HG03159 (cell line): ENCODE results near the gene CALN1.

Source experiments
- ATAC-seq: cut with Tn5 transposase; IDR thresholded peaks from one replicate; pipeline ENCODE4 v1.9.1; 2021; ENCODE audit warnings: mild to moderate bottlenecking, moderate library complexity; ENCODE audit not compliant: unreplicated experiment

Gene CALN1

DNA sequence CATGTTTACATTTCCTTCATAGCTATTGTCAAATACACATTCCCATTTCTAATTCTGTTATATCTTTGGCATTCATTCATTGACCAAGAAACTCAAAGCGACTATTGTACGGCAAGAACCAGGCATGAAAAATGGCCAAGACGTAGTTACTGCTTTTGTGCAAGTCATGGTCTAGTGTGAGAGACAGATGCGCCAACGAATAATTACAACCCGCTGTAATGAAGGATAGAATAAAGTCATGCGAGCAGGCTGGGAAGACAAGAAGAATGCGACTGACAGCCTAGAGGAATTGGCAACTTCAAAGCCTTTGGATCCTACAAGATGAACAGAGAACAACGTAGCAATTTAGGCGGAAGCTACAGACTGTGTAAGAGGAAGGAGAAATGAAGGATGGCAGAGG lies 221.2 kb downstream of the CALN1 start:
- ATAC-seq, result no peak

DNA sequence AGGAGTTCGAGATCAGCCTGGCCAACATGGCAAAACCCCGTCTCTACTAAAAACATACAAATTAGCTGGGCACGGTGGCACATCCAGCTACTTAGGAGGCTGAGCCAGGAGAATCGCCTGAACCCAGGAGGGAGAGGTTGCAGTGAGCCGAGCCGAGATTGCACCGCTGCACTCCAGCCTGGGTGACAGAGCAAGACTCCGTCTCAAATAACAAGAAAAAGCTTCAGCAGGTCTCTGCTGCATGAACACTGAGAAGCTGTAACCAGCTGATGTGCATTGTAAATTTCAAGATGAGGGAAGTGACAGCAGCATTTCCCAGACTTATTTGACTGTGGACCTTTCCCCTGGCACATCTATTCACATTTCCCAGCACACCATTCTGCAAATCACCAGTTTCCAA lies 222.0 kb downstream of the CALN1 start:
- ATAC-seq, result no peak

DNA sequence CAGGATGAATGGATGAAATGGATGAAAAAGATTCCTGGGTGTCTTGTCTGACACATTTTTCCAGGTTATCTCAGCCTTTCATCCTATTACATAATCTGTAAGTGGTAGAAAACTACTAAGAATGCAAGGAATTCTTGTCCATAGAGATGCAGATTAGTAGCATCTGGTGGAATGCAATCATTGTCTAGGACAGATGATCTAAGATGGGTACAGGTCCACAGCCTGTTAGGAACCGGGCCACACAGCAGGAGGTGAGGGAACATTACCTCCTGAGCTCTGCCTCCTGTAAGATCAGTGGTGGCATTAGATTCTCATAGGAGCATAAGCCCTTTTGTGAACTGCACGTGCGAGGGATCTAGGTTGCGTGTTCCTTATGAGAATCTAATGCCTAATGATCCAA lies 225.0 kb downstream of the CALN1 start:
- no peak for ATAC-seq

DNA sequence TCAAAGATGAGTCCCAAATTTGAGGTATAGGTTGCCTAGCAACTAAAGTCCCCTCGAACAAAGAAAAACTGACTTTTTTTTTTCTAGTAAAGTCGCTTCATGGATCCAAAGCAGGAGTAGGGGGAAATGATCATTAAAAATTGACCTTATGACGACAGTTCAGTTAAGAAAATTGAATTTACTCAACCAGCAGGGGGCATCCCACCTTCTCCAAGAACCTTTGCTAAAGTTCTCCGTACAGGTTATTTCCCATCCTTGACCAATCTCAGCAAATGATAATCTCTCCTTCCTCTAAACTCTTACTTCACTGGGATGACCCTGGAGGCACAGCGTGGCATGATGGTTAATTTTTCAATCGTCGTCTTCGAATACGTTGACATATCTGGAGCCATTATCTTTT lies 228.3 kb downstream of the CALN1 start:
- ATAC-seq, result no peak

DNA sequence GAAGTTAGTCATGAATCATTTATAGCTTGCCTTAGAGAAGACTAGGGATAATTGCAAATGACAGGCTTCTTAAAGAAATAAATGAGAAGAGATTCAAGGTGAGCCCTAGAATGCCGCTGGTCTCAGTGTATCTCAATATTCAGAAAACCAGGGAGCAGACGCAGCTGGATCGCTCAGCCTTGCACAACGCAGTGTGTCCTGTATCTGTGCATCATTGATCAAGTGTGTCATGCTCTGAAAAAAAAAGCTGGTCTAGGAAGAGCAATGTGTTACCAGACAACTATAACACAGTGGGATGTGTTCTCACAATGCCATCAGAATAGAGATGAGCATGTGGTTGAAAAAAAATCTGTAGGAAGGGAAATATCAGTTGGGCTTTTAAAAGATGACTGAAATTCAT lies 230.1 kb downstream of the CALN1 start:
- no peak for ATAC-seq

DNA sequence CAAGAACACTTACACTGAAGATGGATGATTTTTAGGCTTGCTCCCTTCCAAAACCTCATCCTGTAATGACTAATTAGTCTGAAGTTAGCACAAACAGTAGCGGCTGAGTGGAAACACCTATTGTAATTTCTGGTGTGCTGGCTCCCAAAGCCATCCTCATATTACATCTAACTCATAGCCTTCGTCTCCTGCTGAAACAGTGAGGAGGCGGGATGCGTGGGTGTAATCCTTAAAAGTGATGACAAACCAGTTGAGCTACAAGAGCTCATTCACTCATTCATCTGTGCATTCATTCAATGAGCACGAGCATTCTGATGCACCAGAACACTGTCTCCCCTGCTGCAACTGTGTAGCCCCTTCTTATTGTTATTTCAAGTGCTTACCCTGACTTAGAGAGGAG lies 235.3 kb downstream of the CALN1 start:
- ATAC-seq, result no peak

DNA sequence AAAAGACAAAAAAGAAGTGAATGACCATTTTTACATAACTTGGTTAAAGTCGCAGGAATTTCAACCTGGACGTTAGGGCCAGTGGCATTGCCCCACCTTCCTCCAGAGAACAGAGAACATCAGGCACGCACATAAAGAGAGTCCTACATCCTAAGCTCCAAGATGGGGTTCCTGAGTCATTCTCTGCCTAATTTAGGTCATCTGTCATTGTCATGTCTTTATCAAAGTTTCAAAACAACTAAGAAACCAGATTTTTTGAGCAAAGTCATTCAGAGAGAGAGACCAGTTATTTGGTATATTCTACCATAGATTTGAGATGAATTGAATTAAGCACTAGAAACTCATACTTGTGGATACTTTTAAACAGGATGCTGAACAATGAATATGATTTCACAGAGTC lies 241.7 kb downstream of the CALN1 start:
- no peak for ATAC-seq

DNA sequence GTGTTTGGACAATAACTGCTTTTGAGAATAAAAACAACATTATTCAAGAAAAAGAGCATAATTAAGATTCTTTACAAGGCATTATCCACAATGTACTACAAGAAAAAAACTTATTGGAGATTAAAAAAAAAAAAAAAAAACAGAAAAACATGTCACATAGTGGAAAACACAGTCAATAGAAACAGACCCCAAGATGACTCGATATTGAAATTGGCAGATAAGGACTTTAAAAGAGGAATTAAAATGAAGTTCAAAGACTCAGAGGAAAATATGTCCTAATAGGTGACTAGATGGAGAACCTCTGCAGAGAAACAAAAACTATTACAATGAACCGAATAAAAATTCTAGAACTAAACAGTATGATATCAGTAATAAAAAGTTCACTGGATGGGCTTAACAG lies 248.9 kb downstream of the CALN1 start:
- no peak for ATAC-seq

DNA sequence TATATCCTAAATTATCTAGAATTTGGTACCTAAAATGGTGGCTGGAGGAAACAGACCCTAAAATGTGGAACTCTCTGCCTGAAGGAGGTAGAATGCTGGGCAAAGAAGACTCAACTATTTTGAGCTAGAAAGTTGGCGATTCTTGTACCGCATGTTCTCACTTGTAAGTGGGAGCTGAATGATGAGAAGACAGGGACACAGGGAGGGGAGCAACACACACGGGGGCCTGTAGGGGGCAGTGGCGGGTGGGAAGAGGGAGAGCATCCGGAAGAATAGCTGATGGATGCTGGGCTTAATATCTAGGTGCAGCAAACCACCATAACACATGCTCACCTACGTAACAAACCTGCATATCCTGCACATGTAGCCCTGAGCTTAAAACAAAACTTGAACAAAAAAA lies 250.6 kb downstream of the CALN1 start:
- ATAC-seq, result no peak

DNA sequence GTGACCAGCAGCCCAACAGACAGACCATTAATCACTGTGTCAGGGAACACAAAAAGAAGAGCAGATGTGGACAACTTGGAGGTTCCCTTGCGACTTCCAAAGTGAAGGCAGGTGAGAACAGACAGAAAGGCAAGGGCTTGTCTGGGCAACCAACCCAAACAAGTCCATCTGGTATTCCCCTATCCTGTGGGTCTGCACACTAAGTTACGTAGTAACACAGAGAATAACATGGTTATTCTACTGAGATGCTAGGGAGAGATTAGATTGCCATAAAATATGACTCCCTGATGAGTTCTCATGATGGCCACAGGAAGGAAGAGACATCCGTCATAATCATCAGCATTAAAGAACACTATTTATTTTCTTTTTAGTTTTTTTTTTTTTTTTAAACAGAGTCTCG lies 252.2 kb downstream of the CALN1 start:
- no peak for ATAC-seq

DNA sequence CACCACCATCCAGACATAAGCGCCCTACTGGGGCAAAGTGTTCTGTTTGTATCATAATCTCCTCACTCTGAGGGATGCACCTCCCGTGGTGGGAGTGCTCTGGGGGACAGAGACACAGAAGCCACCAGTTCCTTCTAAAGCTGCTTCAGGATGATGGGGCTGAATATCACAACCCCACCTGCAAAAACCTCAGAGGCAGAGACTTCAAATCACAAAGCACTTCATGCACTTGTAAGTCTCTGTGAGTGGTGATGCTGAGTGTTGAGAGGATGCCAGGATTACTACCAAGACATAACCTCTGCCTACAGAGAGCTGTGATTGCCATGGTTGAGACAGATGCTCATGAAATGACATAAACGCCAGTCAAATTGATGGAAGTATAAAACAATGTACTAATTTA lies 255.5 kb downstream of the CALN1 start:
- ATAC-seq, result no peak

DNA sequence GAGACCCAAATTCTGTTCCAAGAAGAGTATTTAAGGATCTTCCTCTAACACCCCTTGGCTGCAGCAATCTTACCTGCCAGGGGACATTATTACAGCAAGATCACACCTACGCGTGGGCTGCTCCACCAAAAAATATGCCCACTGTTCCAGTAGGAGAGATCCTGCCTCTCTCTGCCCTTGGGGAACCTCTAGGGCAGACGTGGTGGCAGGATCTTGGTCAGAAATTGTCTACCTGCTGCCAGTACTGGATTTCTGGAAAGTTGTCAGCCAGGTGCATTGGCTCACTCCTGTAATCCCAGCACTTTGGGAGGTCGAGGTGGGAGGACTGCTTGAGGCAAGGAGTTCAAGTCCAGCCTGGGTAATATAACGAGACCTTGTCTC lies 259.0 kb downstream of the CALN1 start:
- ATAC-seq, result no peak

DNA sequence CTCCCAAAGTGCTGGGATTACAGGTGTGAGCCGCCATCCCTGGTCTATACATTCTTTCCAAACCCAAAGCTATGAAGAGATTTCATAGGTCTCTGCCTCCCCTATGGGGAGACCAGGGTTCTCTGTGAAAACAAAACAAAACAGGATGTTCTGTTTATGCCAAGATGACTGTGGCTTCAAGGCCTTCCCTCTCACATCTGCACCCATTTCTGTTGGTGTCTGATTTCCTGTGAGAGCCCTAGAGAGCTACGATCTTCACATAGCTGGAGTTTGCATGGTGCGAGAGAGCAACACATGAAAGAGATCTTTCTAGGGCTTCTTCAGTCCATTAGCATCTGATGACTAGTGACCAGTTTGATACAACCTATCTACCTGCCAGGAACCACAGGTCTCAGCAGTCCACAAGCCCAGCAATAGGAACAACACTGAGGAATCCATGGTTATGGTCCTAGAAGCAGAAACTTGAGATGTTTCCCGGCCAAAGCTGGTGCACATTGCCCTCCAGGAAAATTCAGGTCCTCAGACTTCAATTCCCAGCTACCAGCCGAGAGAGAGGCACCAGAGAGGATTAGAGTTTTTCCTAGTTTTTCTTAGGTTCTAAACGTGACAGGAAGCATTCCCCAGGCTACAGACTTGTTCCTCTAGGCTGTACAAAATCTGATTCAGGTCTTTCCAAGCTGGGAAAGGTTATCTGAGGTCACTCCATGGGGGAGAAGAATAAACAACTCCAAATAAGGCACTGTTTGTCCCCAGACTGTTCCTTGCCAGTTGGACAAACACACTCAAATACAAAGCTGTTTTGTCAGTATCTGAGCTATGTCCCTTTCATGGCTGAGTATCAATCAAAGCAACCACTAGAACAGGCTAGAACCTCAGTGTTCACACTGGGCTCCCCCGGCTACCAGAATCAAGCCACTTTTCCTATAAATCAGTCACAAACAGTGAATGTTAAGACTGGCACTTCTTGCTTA lies 259.7 kb downstream of the CALN1 start:
- no peak for ATAC-seq

DNA sequence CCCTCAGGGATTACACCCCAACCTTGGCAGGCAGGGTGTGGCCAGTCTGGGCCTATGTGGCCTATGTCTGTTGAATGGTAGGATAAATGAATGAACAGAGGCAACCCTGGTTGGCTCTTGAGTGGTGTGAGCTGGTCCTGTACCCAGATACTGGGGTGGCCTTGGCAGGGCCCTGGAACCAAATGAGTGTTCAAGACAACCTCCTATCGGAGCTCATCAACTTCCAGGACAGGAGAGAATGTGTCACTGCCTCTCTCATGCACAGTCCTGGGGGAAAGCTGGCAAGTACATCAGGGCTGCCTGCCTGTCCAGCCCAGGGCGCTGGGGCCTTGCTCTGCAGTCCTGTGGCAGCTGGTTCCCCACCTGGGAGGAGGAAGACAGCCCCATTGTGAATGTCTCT lies 271.6 kb downstream of the CALN1 start:
- ATAC-seq, result no peak

DNA sequence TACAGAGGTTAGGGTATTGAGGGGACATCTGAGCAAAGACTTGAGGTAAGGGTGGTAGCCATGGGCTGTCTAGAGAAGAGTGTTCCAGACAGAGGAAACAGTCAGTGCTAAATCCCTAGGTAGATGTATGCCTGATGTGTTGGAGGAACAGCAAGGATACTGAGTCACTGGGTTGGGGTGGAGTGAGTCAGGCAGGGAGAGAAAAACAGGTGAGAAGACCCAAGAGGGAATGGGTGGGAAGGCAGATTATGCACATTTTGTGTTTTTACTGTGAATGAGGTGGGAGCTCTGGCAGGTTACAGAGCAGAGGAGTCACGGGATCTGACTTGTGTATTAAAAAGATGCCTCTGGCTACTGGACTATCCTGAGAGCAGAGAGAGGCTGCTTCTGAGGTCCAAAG lies 285.0 kb downstream of the CALN1 start:
- ATAC-seq, result no peak

DNA sequence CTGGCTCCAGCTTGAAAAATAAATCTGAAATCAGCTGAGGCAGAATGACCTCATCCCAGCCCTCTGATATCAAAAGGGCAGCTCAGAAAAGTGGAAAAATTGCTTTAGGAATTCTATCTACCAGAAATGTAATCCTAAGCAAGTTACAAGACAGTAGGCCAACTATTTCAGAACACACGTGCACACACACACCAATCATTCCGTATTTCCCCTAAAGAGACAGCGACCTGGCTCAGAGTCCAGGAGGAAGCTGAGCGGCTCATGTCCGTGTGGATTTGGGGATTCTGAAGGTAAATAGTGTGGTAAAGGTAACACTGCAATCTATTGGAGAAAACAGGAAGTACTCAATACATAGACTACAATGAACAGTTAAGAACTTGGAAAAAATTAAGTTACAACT lies 288.2 kb downstream of the CALN1 start:
- no peak for ATAC-seq

DNA sequence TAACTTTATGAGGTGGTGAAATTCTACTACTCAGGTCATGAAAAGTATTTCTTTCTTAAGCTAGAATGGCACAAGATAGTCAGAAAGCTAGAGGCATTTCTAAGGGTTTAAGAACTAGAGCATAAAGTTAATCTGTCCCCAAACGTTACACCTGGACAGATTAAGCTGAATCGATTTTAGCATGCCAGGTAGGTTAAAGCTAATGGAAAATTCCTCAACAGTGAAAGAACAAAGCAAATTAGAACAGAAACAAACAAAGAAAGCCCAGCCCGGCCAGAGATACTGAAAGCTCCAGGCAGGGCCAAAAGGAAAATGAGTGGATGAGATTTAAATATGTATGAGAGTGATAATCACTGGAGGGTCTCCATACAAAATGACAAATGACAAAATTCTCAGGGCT lies 293.8 kb downstream of the CALN1 start:
- no peak for ATAC-seq

DNA sequence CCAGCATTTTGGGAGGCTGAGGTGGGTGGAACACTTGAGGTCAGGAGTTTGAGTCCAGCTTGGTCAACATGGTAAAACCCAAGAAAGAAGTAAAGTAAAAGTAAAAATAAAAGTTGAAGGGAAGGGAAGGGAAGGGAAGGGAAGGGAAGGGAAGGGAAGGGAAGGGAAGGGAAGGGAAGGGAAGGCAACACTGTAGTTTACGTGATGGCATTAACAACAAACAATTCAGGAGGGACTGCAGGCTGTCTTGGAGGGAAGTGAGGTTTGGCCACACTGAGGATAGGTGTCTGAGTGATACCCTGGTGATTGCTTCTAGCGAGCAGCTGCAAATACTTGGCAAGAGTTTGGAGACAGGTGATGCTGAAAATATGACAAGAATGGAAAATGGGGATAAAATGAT lies 298.0 kb downstream of the CALN1 start:
- ATAC-seq, result no peak

DNA sequence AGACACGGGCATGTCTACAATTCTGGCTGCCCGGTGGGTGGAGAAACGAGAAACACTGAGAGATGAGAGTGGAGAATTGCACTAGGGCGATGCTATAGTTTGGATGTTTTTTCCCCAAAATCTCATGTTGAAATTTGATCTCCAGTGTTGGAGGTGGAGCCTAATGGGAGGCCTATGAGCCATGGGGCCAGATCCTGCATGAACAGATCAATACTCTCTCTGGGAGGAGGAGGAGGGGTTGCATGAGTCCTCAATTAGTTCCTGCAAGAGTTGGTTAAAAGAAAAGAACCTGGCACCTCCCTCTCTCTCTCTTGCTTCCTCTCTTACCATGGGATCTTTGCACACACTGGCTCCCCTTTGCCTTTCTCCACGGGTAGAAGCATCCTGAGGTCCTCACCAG lies 299.1 kb downstream of the CALN1 start:
- ATAC-seq, result no peak

DNA sequence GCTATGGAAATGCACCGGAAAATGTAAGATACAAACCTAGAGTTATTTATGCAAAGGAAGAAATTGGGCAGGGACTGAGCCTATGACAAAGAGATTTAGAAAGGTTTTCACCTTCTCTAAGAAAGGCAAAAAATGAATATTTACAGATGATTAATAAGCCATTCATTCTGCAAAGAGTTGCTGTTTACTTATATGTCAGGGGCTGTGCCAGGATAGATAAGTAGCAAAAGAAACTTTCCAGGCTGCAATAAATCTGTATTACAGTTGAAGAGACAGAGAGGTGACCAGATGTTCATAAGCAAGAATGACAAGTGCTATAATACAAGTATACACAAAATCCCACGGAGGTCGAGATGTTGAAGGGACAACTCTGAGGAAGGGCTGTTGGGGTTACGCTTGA lies 299.6 kb downstream of the CALN1 start:
- no peak for ATAC-seq

DNA sequence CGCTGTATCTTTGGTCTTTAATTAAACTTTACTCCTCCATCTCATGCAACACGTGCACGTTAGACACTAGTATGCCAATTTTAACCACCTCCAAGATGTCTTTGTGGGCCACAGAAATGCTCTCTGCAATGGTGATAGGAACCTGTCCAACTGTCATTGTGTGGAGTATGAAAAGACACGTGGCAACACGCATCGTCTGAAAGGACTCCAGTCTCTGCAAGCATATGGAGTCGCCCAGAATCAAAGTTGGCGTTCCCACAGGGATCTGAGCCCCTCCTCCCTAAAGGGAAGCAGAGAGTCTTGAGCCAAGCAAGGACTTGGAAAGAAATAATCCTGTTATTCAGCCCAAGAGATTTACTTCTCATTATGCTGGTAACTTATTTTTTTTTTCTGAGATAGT lies 301.1 kb downstream of the CALN1 start:
- no peak for ATAC-seq

DNA sequence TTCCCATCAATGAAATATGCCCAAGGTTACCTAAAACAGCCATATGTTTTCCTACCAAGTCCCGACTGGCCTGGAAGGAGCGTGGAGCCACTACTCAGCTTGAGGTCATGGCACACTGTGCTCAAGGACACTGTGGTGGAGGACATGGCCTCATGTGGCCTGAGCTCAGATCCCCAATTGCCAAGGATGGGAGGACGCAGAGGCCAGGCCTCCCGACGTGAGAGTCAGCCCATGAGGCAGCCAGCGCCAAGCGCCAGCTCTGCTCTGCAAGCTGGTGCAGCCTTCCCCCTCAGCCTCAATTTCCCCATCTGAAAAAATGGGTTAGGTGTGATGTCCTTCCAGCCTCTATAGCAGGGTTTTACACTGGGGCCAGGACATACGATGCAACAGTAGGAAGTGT lies 302.6 kb downstream of the CALN1 start:
- no peak for ATAC-seq

DNA sequence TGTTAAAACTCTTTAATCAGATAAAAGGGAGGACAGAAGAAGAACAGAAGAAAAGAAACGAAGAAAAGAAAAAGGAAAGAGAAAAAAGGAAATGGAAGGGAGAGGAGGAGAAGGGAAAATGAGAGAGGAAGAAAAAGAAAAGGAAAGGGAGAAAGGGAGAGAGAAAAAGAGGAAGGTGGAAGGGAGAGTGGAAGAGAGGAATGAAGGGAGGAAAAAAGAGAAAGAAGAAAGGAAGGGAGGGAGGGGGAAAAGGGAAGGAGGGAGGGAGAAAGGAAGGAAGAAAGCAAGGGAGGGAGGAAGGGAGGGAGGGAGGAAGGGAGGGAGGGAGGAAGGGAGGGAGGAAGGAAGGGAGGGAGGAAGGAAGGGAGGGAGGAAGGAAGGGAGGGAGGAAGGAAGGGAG lies 305.7 kb downstream of the CALN1 start:
- no peak for ATAC-seq
